Gastrocnemius medialis (tissue), 4 donors: ENCODE results near the gene ZFP62.

ENCODE experiments used
- POLR2A ChIP-seq, 2 donors: fragments of 450-650 bp; IDR thresholded peaks; one replicate each; pipeline ENCODE4 v1.6.1; 2017; ENCODE audit warnings: antibody characterized with exemption in 2 of 2, mild to moderate bottlenecking in 2 of 2, moderate library complexity in 2 of 2
- TF ChIP-seq, protein P1 (sequence below), 5 experiments: fragments of 450-650 bp in 3 of 5; fragments of 200-600 bp in 2 of 5; sonication (generic) in 2 of 5; IDR thresholded peaks in 4 of 5; conservative IDR thresholded peaks in 1 of 5; 1 replicate in 4 of 5; 2 replicates in 1 of 5; pipeline ENCODE4 v1.5.1; 2016 to 2019; ENCODE audit warnings: antibody characterized with exemption in 5 of 5, mild to moderate bottlenecking in 3 of 5, moderate library complexity in 3 of 5

DNA sequence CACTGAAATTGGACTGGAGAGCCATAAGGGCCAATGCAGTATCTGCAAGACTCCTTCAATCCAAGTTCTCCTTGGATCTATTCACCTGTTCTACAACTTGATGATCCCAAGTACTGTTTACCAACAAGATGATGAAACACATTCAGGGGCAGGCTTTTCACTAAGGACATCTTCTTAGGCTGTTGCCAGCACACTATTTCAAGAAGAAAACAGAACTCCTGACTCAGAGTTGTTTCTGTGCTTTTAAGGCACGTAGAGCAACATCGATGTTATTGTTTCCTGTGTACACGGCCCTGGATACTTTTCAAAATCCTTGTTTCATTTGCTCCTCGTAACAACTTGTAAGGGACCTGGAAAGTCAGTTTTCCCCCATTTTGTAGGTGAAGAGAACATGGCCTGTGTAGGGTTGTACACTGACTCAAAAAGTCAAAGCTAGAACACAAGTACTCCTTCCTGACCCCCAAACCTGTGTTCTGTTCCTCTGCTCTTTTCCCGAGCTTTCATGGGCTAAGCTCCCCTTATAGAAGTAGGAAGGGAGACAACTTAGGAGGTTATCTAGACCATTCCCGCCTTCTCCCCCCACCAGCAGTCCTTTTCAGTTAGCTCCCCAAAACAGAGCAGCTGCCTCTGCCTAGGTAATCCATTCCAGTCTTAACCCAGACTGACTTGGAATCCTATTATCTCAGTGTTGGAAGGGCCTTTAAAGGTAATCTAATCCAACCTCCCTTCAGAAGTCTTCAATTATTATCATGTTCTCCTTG, 53.2 kb downstream of the ZFP62 start:
- TF ChIP-seq, protein P1, sequence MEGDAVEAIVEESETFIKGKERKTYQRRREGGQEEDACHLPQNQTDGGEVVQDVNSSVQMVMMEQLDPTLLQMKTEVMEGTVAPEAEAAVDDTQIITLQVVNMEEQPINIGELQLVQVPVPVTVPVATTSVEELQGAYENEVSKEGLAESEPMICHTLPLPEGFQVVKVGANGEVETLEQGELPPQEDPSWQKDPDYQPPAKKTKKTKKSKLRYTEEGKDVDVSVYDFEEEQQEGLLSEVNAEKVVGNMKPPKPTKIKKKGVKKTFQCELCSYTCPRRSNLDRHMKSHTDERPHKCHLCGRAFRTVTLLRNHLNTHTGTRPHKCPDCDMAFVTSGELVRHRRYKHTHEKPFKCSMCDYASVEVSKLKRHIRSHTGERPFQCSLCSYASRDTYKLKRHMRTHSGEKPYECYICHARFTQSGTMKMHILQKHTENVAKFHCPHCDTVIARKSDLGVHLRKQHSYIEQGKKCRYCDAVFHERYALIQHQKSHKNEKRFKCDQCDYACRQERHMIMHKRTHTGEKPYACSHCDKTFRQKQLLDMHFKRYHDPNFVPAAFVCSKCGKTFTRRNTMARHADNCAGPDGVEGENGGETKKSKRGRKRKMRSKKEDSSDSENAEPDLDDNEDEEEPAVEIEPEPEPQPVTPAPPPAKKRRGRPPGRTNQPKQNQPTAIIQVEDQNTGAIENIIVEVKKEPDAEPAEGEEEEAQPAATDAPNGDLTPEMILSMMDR (IDR thresholded peaks at IDR 0.05 in 4 of 5, conservative IDR thresholded peaks at IDR 0.05 in 1 of 5), result no peak
- no peak for TF ChIP-seq POLR2A (IDR thresholded peaks at IDR 0.05)
